Erythroblast (primary cell): ENCODE results near the gene GAPDHS.

Experiments used
- GATA1 ChIP-seq: IDR thresholded peaks from 2 replicates; pipeline ENCODE4 v1.6.1; 2011; ENCODE audit warnings: low read depth, mild to moderate bottlenecking, control low read depth, low read length, moderate library complexity
- POLR2A ChIP-seq: IDR thresholded peaks from 2 replicates; pipeline ENCODE4 v1.6.1; 2011; ENCODE audit warnings: mild to moderate bottlenecking, low read length

DNA sequence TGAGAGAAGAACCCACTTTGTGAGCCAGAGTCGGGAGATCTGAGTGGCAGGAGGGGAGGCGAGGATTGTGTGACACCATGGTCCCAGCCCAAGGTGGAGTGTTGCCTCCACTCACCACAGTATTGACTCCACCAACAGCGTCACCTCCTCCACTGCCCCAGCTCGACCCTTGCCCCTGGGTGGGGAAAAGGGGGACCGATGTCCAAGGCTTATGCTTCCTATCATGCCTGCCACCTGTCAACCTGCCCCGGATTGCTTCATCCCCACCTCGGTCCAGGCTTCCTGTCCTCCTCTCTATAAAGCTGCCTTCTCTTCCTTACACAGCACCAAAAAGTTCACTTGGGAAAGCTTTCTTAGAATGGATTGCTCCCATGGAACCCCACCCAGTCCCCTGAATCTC, 27.2 kb upstream of the GAPDHS start:
- TF ChIP-seq POLR2A: no peak
- no peak for TF ChIP-seq GATA1
